Panc1 (cell line): ENCODE data around the gene KCNC4.

Experiments used
- POLR2AphosphoS5 ChIP-seq: IDR thresholded peaks from 2 replicates; pipeline ENCODE4 v1.6.1; 2012; ENCODE audit warnings: mild to moderate bottlenecking, low read depth, low read length, moderate library complexity
- REST ChIP-seq, 2 experiments: IDR thresholded peaks; 2 replicates each; pipeline ENCODE4 v1.6.1; 2011 to 2012; ENCODE audit warnings: low read depth in 2 of 2, control low read depth in 1 of 2, low read length in 1 of 2, mild to moderate bottlenecking in 1 of 2, moderate library complexity in 1 of 2; ENCODE audit not compliant: insufficient read depth in 1 of 2
- SIN3A ChIP-seq: IDR thresholded peaks from 2 replicates; pipeline ENCODE4 v1.6.1; 2012; ENCODE audit warnings: low read depth, mild to moderate bottlenecking, low read length, moderate library complexity, borderline replicate concordance; ENCODE audit not compliant: insufficient read depth
- TCF7L2 ChIP-seq: IDR thresholded peaks from 2 replicates; pipeline ENCODE4 v1.6.1; 2011; ENCODE audit warnings: mild to moderate bottlenecking, low read depth, low read length, inconsistent platforms
- TF ChIP-seq, protein P1 (sequence below): fragments of 450-650 bp; IDR thresholded peaks from 2 replicates; pipeline ENCODE4 v1.5.1; 2017; ENCODE audit warnings: mild to moderate bottlenecking

DNA sequence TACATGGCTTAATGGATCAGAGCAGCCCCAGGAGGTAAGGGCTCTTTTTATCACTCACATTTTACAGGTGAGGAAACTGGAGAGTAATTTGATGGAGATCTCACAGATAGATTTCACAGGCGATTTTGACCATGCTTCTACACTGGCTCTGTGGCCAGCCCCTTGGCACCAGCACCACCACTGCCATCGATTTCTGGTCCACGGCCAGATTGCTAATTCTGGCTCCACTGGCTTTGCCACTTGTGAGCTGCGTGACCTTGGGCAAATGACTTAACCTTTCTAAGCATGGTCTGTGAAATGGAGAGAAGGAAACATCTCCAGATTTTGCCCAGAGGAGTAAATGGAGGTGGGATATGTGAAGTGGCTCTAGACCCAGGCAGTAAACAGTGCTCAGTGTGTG, 32.6 kb downstream of the KCNC4 start:
- TF ChIP-seq, protein P1, sequence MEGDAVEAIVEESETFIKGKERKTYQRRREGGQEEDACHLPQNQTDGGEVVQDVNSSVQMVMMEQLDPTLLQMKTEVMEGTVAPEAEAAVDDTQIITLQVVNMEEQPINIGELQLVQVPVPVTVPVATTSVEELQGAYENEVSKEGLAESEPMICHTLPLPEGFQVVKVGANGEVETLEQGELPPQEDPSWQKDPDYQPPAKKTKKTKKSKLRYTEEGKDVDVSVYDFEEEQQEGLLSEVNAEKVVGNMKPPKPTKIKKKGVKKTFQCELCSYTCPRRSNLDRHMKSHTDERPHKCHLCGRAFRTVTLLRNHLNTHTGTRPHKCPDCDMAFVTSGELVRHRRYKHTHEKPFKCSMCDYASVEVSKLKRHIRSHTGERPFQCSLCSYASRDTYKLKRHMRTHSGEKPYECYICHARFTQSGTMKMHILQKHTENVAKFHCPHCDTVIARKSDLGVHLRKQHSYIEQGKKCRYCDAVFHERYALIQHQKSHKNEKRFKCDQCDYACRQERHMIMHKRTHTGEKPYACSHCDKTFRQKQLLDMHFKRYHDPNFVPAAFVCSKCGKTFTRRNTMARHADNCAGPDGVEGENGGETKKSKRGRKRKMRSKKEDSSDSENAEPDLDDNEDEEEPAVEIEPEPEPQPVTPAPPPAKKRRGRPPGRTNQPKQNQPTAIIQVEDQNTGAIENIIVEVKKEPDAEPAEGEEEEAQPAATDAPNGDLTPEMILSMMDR, result no peak
- TF ChIP-seq POLR2AphosphoS5 (no peak), SIN3A (no peak), REST (IDR thresholded peaks at IDR 0.05; ENCODE audit: insufficient read depth in 1 of 2, low read depth in 2 of 2, low read length in 1 of 2) (no peak), TCF7L2 (no peak)
